DND-41 (cell line): ENCODE measurements around the gene TAOK3.

Source experiments
- ATAC-seq: fragments of 200-7000 bp; cut with Tn5 transposase; 3 replicates; pipeline ENCODE4 v1.9.1; 2021; ENCODE audit warnings: low read depth; ENCODE audit not compliant: insufficient read depth
- DNase-seq: peaks from one replicate; pipeline ENCODE4 v3.0.0-alpha.2; 2020
- H2AFZ ChIP-seq: 2 replicates; pipeline ENCODE4 v1.6.0; 2012; ENCODE audit warnings: low read depth, low read length
- H3K27ac ChIP-seq: 2 replicates; pipeline ENCODE4 v1.5.1; 2012; ENCODE audit warnings: low read length, inconsistent platforms
- H3K27me3 ChIP-seq: fragments of 200-600 bp; sonication (generic); 2 replicates; pipeline ENCODE4 v1.6.0; 2012; ENCODE audit warnings: low read length, mild to moderate bottlenecking, inconsistent platforms; ENCODE audit not compliant: insufficient read depth, poor library complexity
- H3K36me3 ChIP-seq: 2 replicates; pipeline ENCODE4 v1.5.1; 2012; ENCODE audit warnings: low read length, inconsistent platforms; ENCODE audit not compliant: insufficient read depth
- H3K4me1 ChIP-seq: 2 replicates; pipeline ENCODE4 v1.5.1; 2012; ENCODE audit warnings: mild to moderate bottlenecking, low read length; ENCODE audit not compliant: insufficient read depth
- H3K4me2 ChIP-seq: 2 replicates; pipeline ENCODE4 v1.6.0; 2012; ENCODE audit warnings: mild to moderate bottlenecking, moderate library complexity, low read length, inconsistent platforms; ENCODE audit not compliant: insufficient read depth
- H3K4me3 ChIP-seq, 2 experiments: fragments of 200-600 bp in 1 of 2; shearing (Covaris generic) in 1 of 2; 2 replicates each; pipeline ENCODE4 v1.5.1; 2012 to 2016; ENCODE audit warnings: inconsistent platforms in 2 of 2, low read length in 2 of 2, mild to moderate bottlenecking in 2 of 2, low read depth in 1 of 2, moderate library complexity in 1 of 2
- H3K79me2 ChIP-seq: 2 replicates; pipeline ENCODE4 v1.6.0; 2012; ENCODE audit warnings: low read length, inconsistent platforms; ENCODE audit not compliant: insufficient read depth
- H3K9ac ChIP-seq: 2 replicates; pipeline ENCODE4 v1.6.0; 2012; ENCODE audit warnings: low read depth, mild to moderate bottlenecking, inconsistent platforms, low read length, moderate library complexity
- H3K9me3 ChIP-seq: 2 replicates; pipeline ENCODE4 v1.5.1; 2012; ENCODE audit warnings: low read length, moderate library complexity, mild to moderate bottlenecking, inconsistent platforms; ENCODE audit not compliant: insufficient read depth, severe bottlenecking
- H4K20me1 ChIP-seq: 2 replicates; pipeline ENCODE4 v1.6.0; 2012; ENCODE audit warnings: low read length; ENCODE audit not compliant: insufficient read depth
- EZH2 ChIP-seq: IDR thresholded peaks from 3 replicates; pipeline ENCODE4 v1.6.1; 2012; ENCODE audit warnings: borderline replicate concordance, low read depth, mild to moderate bottlenecking, moderate library complexity, low read length, inconsistent platforms; ENCODE audit not compliant: severe bottlenecking
- TF ChIP-seq, protein P1 (sequence below): IDR thresholded peaks from 2 replicates; pipeline ENCODE4 v1.5.1; 2012; ENCODE audit warnings: borderline replicate concordance, low read length, moderate library complexity, mild to moderate bottlenecking; ENCODE audit not compliant: poor library complexity, severe bottlenecking; ENCODE audit errors: extremely low read depth

TAOK3 gene

DNA sequence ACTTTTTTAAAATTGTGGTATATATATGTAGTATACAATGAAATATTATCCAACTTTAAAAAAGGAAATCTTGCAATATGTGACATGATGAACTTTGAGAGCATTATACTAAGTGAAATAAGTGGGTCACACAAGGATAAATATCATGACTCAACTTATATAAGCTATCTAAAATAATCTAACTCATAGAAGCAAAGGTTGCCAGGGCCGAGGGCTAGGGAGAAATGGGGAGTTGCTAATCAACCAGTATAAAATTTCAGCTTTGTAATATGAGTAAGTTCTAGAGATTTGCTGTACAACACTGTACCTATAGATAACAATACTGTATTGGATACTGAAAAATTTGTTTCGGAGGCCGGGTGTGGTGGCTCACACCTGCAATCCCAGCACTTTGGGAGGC, 38.5 kb downstream of the TAOK3 start:
- no peaks in the 10 kb centered on the region for H3K27me3 ChIP-seq
- H4K20me1 ChIP-seq = peaks cover 17% of the 10 kb centered on the region; the same call in 1 of the 2 replicates
- ATAC-seq (no peak), DNase-seq (no peak)
- H3K9me3 ChIP-seq = no peaks in the 10 kb centered on the region
- H3K4me1 ChIP-seq = no peaks in the 10 kb centered on the region
- TF ChIP-seq, protein P1, sequence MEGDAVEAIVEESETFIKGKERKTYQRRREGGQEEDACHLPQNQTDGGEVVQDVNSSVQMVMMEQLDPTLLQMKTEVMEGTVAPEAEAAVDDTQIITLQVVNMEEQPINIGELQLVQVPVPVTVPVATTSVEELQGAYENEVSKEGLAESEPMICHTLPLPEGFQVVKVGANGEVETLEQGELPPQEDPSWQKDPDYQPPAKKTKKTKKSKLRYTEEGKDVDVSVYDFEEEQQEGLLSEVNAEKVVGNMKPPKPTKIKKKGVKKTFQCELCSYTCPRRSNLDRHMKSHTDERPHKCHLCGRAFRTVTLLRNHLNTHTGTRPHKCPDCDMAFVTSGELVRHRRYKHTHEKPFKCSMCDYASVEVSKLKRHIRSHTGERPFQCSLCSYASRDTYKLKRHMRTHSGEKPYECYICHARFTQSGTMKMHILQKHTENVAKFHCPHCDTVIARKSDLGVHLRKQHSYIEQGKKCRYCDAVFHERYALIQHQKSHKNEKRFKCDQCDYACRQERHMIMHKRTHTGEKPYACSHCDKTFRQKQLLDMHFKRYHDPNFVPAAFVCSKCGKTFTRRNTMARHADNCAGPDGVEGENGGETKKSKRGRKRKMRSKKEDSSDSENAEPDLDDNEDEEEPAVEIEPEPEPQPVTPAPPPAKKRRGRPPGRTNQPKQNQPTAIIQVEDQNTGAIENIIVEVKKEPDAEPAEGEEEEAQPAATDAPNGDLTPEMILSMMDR = no peak
- no peak for TF ChIP-seq EZH2
- H3K9ac ChIP-seq = no peak overlapping the region
- no peak overlapping the region for H3K4me3 ChIP-seq
- peaks cover 85% of the 10 kb centered on the region for H3K79me2 ChIP-seq
- H3K36me3 ChIP-seq = no peaks in the 10 kb centered on the region; the same call in 1 of the 2 replicates
- no peak overlapping the region for H3K4me2 ChIP-seq
- no peak overlapping the region for H2AFZ ChIP-seq
- H3K27ac ChIP-seq = no peak overlapping the region

DNA sequence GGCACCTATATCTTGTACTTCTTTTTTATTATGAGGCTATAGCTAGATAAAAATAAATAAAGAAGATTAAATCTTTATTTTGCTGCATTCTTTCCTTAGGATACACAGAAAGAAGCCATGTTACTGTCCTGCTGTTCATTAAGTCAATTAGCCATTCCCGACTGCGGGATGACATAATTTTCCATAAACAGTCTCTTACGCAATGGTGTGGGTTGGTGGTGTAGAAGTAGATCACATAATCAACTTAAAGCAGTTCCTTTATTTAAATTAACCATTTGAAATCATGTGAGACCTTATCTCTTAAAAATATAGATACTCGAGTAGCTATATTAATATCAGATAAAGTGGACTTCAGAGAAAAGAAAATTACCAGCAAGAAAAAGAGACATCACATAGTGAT, 40.2 kb downstream of the TAOK3 start:
- no peak for DNase-seq
- Histone ChIP-seq H3K9me3 (no peaks in the 10 kb centered on the region), H3K27me3 (no peaks in the 10 kb centered on the region), H3K4me2 (no peak overlapping the region), H3K79me2 (peaks cover 84% of the 10 kb centered on the region), H3K9ac (no peak overlapping the region), H4K20me1 (peaks cover 15% of the 10 kb centered on the region; the same call in 1 of the 2 replicates), H3K36me3 (no peaks in the 10 kb centered on the region; the same call in 1 of the 2 replicates), H3K27ac (no peak overlapping the region), H2AFZ (no peak overlapping the region), H3K4me3 (no peak overlapping the region), H3K4me1 (no peaks in the 10 kb centered on the region)
- no peak for ATAC-seq
- TF ChIP-seq EZH2 = no peak
- TF ChIP-seq, protein P1 = no peak

DNA sequence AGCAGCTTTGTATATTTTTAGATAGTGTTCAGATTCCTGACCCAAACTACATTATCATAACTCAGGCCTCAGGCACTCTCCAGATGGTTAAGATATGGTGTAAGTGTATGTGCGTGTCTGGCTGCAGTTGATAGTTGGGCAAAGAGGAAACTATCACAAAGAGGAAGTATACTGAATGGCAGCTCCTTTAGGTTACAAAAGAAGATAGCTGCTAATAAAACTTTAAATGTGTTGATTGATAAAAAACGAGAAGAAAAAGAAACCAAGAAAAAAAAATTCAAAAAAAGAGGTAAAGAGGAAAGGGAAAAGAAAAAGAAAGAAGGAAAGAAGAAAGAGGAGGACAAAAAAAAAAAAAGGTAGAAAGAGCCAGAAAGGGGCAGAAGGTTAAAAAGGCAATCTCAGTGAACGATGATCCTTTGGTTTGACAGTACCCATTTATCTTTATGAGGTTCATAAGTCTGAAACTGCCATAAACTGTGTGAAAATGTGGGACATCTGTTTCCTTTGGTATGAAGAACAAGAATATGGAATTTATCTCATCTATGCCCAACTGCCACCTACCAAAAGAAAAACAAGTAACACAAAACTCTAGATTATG, 42.2 kb downstream of the TAOK3 start:
- Histone ChIP-seq H4K20me1 (peaks cover 22% of the 10 kb centered on the region; the same call in 1 of the 2 replicates), H3K27ac (no peak overlapping the region), H3K4me2 (no peak overlapping the region), H3K36me3 (no peaks in the 10 kb centered on the region; the same call in 1 of the 2 replicates), H3K4me3 (no peak overlapping the region), H3K27me3 (no peaks in the 10 kb centered on the region), H2AFZ (no peak overlapping the region), H3K79me2 (peaks cover 81% of the 10 kb centered on the region), H3K4me1 (no peaks in the 10 kb centered on the region), H3K9ac (no peak overlapping the region), H3K9me3 (no peaks in the 10 kb centered on the region)
- no peak for DNase-seq
- no peak for ATAC-seq
- TF ChIP-seq EZH2 = no peak
- TF ChIP-seq, protein P1 = no peak
